ENCODE data around the gene MYO10. TPM values are rescaled to one million over a fixed set of nuclear protein-coding genes. Genes with fewer than 3 reads are reported as not detected.

Gene MYO10
- total RNA-seq, 3 donors from 2014 or later = 8.6 to 22.6 (median 21.2) TPM

DNA sequence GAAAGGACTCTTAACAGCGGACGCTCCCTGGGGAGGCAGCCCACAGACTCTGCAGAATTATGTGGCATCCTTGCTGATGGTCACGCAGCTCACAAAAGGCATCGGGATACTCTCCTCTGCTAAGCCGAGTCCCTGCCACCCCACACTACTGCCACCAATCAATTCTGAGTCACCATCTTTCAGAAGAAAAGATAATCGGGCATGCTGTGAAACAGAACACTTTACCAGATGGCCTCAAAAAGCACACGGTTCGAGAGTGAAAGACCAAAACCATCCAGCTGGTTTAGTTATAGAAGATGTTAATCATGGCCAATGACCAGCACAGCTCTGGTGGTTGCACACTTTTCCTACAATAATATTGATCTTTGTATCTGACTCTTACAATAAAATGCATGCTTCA lies 136.3 kb downstream of the MYO10 start:
- intact Hi-C loops (cut with DNase I; ENCODE audit: low total_unique reads) = no loop called here

DNA sequence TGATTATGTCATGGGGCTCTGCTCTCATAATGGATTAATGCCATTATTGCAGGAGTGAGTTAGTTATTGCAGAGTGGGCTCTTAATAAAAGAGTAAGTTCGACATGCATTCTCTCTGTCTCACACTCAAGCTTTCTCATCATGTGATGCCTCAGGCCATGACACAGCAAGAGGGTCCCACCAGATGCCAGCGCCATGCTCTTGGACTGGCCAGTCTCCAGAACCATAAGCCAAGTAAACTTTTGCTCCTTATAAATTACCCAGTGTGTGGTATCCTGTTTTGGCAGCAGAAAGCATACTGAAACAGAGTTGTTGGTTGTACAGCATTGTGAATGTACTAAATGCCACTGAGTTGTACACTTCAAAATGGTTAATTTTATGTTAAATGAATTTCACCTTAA lies 138.1 kb downstream of the MYO10 start:
- H3K36me3 ChIP-seq = no peaks in the 10 kb centered on the region
- no peak overlapping the region for H3K4me3 ChIP-seq
- no peak overlapping the region for H3K27ac ChIP-seq
- intact Hi-C loops (cut with DNase I; ENCODE audit: low total_unique reads) = no loop called here
- no peak for DNase-seq (ENCODE audit: low spot score in 2 of 2)
- H3K9me3 ChIP-seq = no peaks in the 10 kb centered on the region
- H3K27me3 ChIP-seq = no peaks in the 10 kb centered on the region
- no peaks in the 10 kb centered on the region for H3K4me1 ChIP-seq
- TF ChIP-seq CTCF (IDR thresholded peaks at IDR 0.05) (no peak), POLR2A (IDR thresholded peaks at IDR 0.05) (no peak), POLR2AphosphoS5 (IDR thresholded peaks at IDR 0.05) (no peak)

More for the DNA sequence above, 136.3 kb downstream of the MYO10 start:
- Histone ChIP-seq H3K4me3 (no peak overlapping the region), H3K4me1 (no peaks in the 10 kb centered on the region), H3K36me3 (no peaks in the 10 kb centered on the region), H3K27me3 (no peaks in the 10 kb centered on the region), H3K9me3 (no peaks in the 10 kb centered on the region), H3K27ac (no peak overlapping the region)
- no peak for TF ChIP-seq POLR2AphosphoS5 (IDR thresholded peaks at IDR 0.05)
- no peak for TF ChIP-seq CTCF (IDR thresholded peaks at IDR 0.05)
- TF ChIP-seq POLR2A (IDR thresholded peaks at IDR 0.05) = no peak
- DNase-seq (ENCODE audit: low spot score in 2 of 2) = no peak

DNA sequence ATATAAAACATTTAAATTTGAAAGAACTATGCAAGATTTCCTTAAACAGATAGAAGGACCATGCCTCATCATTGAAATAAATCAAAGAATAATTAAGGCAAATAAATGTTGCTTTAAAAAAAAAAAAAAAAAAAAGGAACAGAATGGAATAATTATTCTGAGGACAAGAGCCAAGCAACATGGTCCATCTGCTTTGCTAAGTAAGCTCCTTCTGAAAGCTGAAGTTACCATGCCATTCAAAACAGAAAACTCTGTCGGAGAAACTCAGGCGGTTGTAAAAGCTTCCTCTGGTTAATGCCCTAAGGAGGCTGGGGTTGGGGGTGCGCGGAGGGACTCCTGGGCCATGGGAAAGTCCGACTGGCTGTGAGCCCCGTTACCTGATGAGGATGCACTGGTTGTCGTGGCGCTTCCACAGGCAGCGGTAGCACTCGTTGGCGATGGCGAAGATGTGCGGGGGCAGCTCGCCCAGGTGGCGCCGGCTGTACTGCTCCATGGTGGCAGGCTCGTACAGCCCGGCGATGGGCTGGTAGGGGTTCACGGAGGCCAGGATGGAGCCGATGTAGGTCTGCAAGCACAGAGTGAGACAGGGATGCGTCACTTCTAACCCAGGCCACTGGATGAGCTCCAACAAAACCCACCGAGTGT lies 141.7 kb downstream of the MYO10 start:
- Histone ChIP-seq H3K4me1 (no peaks in the 10 kb centered on the region), H3K27ac (no peak overlapping the region), H3K27me3 (no peaks in the 10 kb centered on the region), H3K36me3 (no peaks in the 10 kb centered on the region), H3K9me3 (no peaks in the 10 kb centered on the region), H3K4me3 (no peak overlapping the region)
- intact Hi-C loops (cut with DNase I; ENCODE audit: low total_unique reads) = no loop called here
- TF ChIP-seq POLR2AphosphoS5 (IDR thresholded peaks at IDR 0.05) = no peak
- TF ChIP-seq POLR2A (IDR thresholded peaks at IDR 0.05) = no peak
- TF ChIP-seq CTCF (IDR thresholded peaks at IDR 0.05) = no peak
- DNase-seq (ENCODE audit: low spot score in 2 of 2) = no peak

DNA sequence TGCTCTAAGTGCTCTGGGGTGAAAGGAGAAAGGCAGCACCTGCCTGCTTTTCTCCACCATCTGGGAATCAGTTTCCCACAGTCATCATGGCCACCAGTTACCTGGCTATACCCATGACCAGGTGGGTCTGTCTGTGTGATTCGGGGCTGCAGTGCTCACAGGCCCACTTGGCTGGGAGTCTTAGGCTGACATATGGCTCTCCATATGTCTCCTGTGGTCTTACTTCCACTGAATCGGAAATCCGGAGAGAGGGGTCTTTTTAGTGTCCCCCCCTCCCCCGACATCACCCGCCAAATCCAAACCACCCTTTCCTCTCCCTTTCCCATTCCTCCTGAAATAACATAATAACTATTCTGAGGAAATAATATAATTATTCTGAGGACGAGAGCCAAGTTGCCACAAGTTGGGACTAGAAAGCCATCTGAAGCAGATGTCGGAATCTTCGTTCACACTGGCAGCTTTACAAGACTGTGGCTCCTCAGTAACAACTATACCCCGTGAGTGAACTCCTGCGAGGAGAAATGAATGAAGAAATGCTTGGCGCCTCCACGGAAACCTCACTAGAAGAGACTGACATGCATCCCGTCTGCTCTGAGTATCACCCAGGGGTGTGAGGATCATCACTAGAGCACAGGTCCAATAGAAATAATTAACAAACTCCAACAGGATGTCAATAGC lies 143.4 kb downstream of the MYO10 start:
- Histone ChIP-seq H3K36me3 (no peaks in the 10 kb centered on the region), H3K27ac (no peak overlapping the region), H3K4me1 (no peaks in the 10 kb centered on the region), H3K9me3 (no peaks in the 10 kb centered on the region), H3K27me3 (no peaks in the 10 kb centered on the region), H3K4me3 (no peak overlapping the region)
- no peak for DNase-seq (ENCODE audit: low spot score in 2 of 2)
- no peak for TF ChIP-seq POLR2AphosphoS5 (IDR thresholded peaks at IDR 0.05)
- no peak for TF ChIP-seq CTCF (IDR thresholded peaks at IDR 0.05)
- TF ChIP-seq POLR2A (IDR thresholded peaks at IDR 0.05) = no peak
- intact Hi-C loops (cut with DNase I; ENCODE audit: low total_unique reads) = no loop called here

GRCh38 chr5:16791904-16792597 lies 144.0 kb downstream of the MYO10 start:
- TF ChIP-seq POLR2AphosphoS5 (IDR thresholded peaks at IDR 0.05) (no peak), POLR2A (IDR thresholded peaks at IDR 0.05) (no peak), CTCF (IDR thresholded peaks at IDR 0.05) (no peak)
- intact Hi-C loops (cut with DNase I; ENCODE audit: low total_unique reads) = no loop called here
- Histone ChIP-seq H3K27ac (no peak overlapping the region), H3K27me3 (no peaks in the 10 kb centered on the region), H3K36me3 (no peaks in the 10 kb centered on the region), H3K4me3 (no peak overlapping the region), H3K4me1 (no peaks in the 10 kb centered on the region), H3K9me3 (no peaks in the 10 kb centered on the region)
- DNase-seq (ENCODE audit: low spot score in 2 of 2) = no peak

Data from breast epithelium (tissue), 4 donors.